Esophagus (tissue), 2 donors: ENCODE measurements around the gene UBL7. TPM values are rescaled to one million over a fixed set of nuclear protein-coding genes. Genes with fewer than 3 reads are reported as not detected.

Source experiments
- H3K27ac ChIP-seq, 2 donors: one replicate each; pipeline ENCODE4 v1.5.1; 2013; ENCODE audit warnings: low read depth in 2 of 2, mild to moderate bottlenecking in 2 of 2, inconsistent platforms in 1 of 2, low read length in 1 of 2, moderate library complexity in 1 of 2
- H3K27me3 ChIP-seq, 2 donors: one replicate each; pipeline ENCODE4 v1.6.1; 2013; ENCODE audit warnings: low read length in 2 of 2, control low read depth in 1 of 2, mild to moderate bottlenecking in 1 of 2; ENCODE audit not compliant: insufficient read depth in 2 of 2, control insufficient read depth in 1 of 2
- H3K36me3 ChIP-seq, 2 donors: one replicate each; pipeline ENCODE4 v1.6.1; 2013; ENCODE audit warnings: low read length in 1 of 2; ENCODE audit not compliant: control insufficient read depth in 2 of 2, insufficient read depth in 2 of 2
- H3K4me1 ChIP-seq, 2 donors: one replicate each; pipeline ENCODE4 v1.6.1; 2013; ENCODE audit warnings: low read length in 1 of 2; ENCODE audit not compliant: control insufficient read depth in 2 of 2, insufficient read depth in 2 of 2
- H3K4me3 ChIP-seq, 2 donors: one replicate each; pipeline ENCODE4 v1.5.1; 2013; ENCODE audit warnings: low read length in 2 of 2, mild to moderate bottlenecking in 2 of 2, low read depth in 1 of 2, moderate library complexity in 1 of 2
- H3K9me3 ChIP-seq, 2 donors: one replicate each; pipeline ENCODE4 v1.6.1; 2013; ENCODE audit warnings: mild to moderate bottlenecking in 2 of 2, low read depth in 1 of 2, low read length in 1 of 2, moderate library complexity in 1 of 2; ENCODE audit not compliant: control insufficient read depth in 2 of 2, insufficient read depth in 1 of 2
- WGBS, 2 donors: extraction: QIAGEN DNeasy Blood & Tissue Kit; methylation state at CpG; one replicate each; pipeline ENCODE4 v1.1.7; 2013; 5-methylcytosine and 5-hydroxymethylcytosine counted together
- polyA plus RNA-seq, 2 donors: library from polyadenylated mRNA; stranded (reverse); fragments of 200-250 nt; gene quantifications; one replicate each; pipeline ENCODE4 v1.2.3, GENCODE V29; 2013
- donor health status: healthy with polysubstance abuse.
- donor health status: Bipolar disorder and iron deficiency.

The UBL7 gene
- polyA plus RNA-seq, 2 donors = 19.0 to 30.0 TPM

DNA sequence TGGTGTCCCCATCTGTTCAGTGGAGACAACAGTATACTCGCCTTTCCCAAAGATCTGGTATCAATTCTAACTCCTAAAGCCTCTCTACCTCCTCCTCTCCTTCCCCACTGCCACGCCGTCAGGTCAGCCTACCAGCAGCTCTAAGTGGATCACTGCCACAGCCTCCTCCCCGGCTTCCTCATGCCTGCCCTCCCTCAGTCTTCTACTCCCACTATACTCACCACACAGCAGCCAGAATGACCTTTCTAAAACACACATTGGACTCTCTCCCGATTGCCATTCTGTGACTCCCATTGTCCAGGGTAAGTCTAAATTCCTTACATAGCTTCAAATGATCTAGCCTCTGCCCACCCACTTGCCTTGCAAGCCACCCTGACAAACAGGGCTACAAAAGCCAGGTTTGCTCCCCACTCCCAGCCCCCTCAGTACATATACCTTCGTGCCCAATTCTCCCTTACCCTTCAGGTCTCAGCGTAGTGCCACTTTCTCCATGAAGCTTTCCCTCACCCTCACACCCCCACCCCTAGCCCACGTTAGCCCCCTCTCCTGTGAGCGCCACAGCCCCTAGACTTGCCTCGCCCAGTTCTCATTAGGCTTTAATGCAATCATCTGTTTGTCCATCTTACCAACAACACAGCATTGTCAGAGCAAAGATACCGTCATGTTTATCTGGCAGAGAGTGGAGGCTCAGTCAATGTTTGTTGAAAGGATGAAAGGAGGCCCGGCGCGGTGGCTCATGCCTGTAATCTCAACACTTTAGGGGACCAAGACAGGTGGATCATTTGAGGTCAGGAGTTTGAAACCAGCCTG lies 17.7 kb downstream of the UBL7 start:
- H3K9me3 ChIP-seq = peaks cover 0 to 2% of the 10 kb centered on the region in 2 donors
- no peak overlapping the region for H3K27ac ChIP-seq
- 71 to 80% methylated on average over 14 of the region's 14 CpGs for WGBS, 2 donors
- H3K27me3 ChIP-seq = no peaks in the 10 kb centered on the region
- no peak overlapping the region for H3K4me3 ChIP-seq
- H3K4me1 ChIP-seq = no peaks in the 10 kb centered on the region
- peaks cover 14 to 21% of the 10 kb centered on the region in 2 donors for H3K36me3 ChIP-seq

DNA sequence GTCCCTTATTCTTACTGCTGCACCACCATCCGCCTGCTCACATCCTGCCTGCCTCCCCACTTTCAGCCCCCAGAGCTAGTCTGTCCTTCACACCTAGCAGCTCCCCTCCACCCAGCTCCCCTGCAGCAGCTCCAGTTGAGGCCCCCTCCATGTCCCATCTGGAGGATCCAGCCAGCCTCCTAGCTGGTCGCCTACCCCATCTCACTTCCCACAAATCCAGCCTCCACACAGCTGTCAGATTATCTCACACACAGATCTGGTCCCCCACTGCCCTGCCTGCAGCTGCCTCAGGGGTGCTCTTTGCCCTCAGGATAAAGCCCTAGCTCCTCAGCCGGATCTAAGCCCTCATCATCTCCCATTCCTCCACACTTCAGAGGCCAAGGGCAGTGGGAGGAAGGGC lies 18.4 kb downstream of the UBL7 start:
- peaks cover 9 to 16% of the 10 kb centered on the region in 2 donors for H3K36me3 ChIP-seq
- H3K27ac ChIP-seq = no peak overlapping the region
- H3K27me3 ChIP-seq = no peaks in the 10 kb centered on the region
- peaks cover 0 to 2% of the 10 kb centered on the region in 2 donors for H3K9me3 ChIP-seq
- H3K4me1 ChIP-seq = no peaks in the 10 kb centered on the region
- 69 to 70% methylated on average over 3 of the region's 3 CpGs for WGBS, 2 donors
- H3K4me3 ChIP-seq = no peak overlapping the region

DNA sequence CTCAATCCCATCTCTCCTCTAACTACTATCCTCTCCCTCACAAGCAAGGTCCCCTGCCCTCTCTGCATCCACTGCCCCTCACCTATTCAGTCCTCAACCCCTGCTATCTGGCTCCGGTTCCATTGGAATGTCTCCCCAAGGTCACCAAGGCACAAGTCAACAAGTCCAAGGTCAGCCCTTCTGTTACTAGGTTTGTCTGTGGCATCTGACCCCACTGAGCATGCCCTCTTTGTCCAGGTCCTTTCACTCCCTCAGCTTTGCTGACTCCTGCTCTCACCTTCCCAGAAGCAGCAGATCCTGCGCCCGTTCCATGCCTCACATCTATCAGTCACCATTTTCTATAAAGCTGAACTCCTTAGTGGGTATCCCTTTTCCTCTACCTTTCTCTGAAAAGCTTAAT lies 18.9 kb downstream of the UBL7 start:
- H3K4me3 ChIP-seq = no peak overlapping the region
- H3K27ac ChIP-seq = no peak overlapping the region
- WGBS, 2 donors = 78 to 81% methylated on average over 3 of the region's 3 CpGs
- peaks cover 9 to 16% of the 10 kb centered on the region in 2 donors for H3K36me3 ChIP-seq
- H3K9me3 ChIP-seq = peaks cover 0 to 2% of the 10 kb centered on the region in 2 donors
- H3K27me3 ChIP-seq = no peaks in the 10 kb centered on the region
- no peaks in the 10 kb centered on the region for H3K4me1 ChIP-seq

DNA sequence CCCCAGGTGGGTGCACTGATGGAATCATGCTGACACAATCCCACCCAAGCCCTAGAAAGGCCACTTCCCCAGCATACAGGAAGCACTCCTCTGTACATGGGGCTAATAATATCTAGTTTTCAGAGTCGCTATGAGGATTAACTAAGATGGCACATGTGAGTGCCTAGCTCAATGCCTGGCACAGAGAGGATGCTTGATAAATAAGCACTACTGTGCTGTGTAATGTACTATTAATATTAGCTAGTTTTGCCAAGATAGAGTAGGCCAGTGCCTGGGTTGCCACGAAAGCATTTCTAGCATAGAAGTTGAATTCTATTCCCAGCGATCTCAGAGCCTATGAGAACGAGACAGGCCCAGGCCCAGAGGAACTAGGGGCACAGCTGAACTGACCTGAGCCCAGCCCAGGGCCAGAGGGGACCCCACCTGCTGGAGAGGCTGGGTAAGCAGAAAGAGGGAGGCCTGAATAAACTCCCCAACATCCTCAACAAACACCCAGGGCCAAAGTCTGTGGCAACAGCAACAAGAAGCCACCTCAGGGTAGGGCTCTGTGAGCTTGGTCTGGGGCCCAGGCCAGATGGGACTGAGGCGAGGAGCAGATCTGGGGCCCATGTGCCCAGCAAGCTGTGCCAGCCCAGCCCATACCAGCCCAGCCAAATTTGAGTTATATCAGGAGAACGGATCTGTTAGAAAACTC lies 19.6 kb downstream of the UBL7 start:
- H3K9me3 ChIP-seq = peaks cover 0 to 2% of the 10 kb centered on the region in 2 donors
- no peaks in the 10 kb centered on the region for H3K4me1 ChIP-seq
- 81 to 89% methylated on average over 6 of the region's 6 CpGs for WGBS, 2 donors
- H3K27ac ChIP-seq = no peak overlapping the region
- H3K36me3 ChIP-seq = peaks cover 9 to 12% of the 10 kb centered on the region in 2 donors
- H3K27me3 ChIP-seq = no peaks in the 10 kb centered on the region
- H3K4me3 ChIP-seq = no peak overlapping the region

DNA sequence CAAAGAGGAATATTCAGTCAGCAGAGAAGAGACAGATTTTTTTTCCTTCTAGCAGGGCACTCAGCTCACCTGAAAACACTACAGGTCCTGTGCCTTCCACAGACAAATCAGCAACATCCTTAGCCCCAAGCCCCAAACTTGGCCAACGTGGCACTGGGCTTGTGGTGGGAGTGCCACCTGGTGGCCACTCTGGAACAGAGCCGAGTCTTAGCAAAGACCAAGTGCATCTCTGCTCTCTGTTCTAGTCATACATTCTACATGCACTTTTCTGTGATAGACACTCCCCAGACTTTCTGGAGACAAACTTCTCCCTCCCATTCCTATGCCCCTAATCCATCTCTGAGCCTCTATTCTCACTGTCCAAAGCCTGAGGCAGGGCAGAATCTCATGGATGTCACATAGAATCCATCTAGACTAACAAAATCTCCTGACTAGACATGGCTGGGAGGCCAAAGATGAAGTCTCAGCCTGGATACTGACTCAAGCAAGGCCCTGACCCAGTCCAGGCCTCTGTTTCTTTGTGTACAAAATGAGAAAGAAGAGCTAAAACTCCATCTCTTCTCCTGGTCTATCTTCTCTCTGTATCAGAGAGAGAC lies 22.1 kb downstream of the UBL7 start:
- H3K4me1 ChIP-seq = no peaks in the 10 kb centered on the region
- H3K27me3 ChIP-seq = no peaks in the 10 kb centered on the region
- no peak overlapping the region for H3K4me3 ChIP-seq
- WGBS, 2 donors = 0% methylated on average over 2 of the region's 2 CpGs
- H3K27ac ChIP-seq = no peak overlapping the region
- H3K36me3 ChIP-seq = no peaks in the 10 kb centered on the region
- peaks cover 0 to 2% of the 10 kb centered on the region in 2 donors for H3K9me3 ChIP-seq

DNA sequence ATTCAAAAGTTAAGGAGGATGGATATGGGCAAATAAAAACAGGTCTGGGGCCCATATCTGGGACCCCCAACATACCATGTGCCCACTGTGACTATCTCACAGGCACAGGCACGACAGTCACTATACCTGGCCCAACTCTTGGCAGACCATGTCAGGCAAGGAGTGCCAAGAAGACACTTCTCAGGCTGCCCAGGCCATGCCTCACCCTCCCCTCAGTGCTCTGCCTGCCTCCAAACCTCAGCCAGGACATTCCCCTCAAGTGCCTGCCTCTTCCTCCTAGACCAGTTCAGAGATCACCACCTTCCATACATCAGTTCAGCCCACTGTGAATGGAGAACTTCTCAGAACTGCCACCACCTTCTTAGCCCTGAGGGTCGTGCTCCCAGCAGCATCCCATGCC lies 22.8 kb downstream of the UBL7 start:
- Histone ChIP-seq H3K27ac (no peak overlapping the region), H3K36me3 (no peaks in the 10 kb centered on the region), H3K9me3 (peaks cover 0 to 2% of the 10 kb centered on the region in 2 donors), H3K4me3 (no peak overlapping the region), H3K27me3 (no peaks in the 10 kb centered on the region), H3K4me1 (peaks cover 0 to under 1% of the 10 kb centered on the region in 2 donors)
- 42 to 47% methylated on average over 2 of the region's 2 CpGs for WGBS, 2 donors

DNA sequence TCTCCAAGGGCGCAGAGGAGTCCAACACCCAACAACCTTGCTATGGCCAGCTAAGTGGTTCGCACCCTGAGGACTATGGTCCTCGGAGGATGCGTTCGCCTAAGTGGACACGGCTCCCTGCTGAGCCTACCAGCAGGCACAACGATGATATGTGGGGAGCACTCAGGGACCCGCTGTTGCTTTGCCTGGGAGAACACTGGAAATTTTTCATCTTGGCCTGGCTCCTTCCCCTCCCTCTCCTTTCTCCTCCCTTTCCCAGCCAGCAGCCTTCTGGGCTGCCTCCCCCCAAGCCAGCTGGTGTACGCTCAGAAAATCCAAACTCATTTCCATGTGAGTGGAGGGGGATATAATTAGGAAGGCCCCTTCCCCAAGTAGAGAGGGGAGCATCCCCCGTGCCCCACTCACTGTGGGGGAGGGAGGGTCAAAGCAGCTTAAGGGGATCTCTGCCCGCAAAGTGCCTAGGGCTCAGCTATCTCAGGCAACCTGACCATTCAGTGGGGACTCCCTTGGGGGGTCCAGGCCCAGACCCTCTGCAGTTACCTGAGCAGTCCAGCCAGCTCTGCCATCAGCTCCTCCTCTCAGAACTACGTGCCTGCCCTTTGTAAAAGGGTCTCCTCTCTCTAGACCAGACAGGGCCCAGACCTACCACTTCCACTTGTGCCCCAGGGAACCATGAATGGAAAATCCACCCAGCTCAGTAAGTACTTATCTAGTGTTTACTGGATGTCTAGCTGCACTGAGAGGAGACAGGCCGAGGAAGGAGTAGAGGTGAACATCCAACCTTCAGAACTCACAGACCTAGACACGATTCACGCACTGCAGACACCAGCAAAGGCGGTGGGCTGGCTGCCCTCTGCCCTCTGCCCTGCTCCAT lies 26.5 kb downstream of the UBL7 start:
- WGBS, 2 donors = 72 to 73% methylated on average over 16 of the region's 16 CpGs
- Histone ChIP-seq H3K27ac (peak overlapping the region; percentile 58 to 75), H3K4me3 (peak overlapping the region; percentile 38 to 67)

DNA sequence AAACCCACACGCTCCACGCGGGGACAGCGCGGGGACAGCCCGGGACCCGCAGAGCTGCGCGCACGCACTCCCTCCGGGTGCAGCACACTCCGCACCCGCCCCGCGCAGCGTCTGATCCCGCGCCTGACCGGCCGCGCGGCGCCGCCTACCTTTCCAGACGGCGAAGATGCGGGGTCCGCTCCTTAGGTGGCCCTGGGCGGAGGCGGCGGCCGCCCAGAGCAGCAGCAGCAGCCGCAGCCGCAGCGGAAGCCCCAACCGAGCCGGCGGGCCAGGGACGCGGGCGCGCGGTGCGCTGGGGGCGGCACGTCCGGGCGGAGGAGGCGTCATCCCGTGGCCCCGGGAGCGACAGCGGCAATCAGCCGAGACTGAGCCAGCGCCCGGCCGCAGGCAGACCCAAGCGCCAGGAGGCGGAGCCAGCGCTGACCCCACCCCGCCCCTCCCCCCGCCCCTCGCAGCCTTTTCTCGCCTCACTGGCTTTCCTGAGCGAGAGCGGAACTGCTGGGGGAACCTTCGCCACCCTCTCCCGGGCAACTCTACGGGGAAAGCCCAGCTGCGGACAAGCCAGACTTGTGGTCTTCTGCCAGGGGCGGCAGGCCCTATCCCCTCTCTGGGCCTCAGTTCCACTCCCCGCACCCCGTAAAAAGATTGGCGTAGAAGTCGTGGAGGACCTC lies 27.2 kb downstream of the UBL7 start, which contains the start of gene SEMA7A:
Gene SEMA7A (minus strand): TSS at position 367 of the 671 bp plus-strand sequence. CDS start 40 bp downstream, at position 327.
- no peaks in the 10 kb centered on the region for H3K36me3 ChIP-seq
- peaks cover 5% of the 10 kb centered on the region in 2 donors for H3K4me1 ChIP-seq
- 2 to 3% methylated on average over 65 to 75 of the region's 75 CpGs for WGBS, 2 donors
- peak within 1 kb of the TSS; percentile 58 to 75 for H3K27ac ChIP-seq
- H3K9me3 ChIP-seq = no peaks in the 10 kb centered on the region
- peak within 1 kb of the TSS; percentile 67 to 75 for H3K4me3 ChIP-seq
- peaks cover 0 to 5% of the 10 kb centered on the region in 2 donors for H3K27me3 ChIP-seq

More for the DNA sequence above, 26.5 kb downstream of the UBL7 start:
- Histone ChIP-seq H3K27me3 (peaks cover 0 to 5% of the 10 kb centered on the region in 2 donors), H3K36me3 (no peaks in the 10 kb centered on the region), H3K9me3 (no peaks in the 10 kb centered on the region), H3K4me1 (peaks cover 3 to 5% of the 10 kb centered on the region in 2 donors)
